ENCODE measurements around the gene MIAT.

The MIAT gene

DNA sequence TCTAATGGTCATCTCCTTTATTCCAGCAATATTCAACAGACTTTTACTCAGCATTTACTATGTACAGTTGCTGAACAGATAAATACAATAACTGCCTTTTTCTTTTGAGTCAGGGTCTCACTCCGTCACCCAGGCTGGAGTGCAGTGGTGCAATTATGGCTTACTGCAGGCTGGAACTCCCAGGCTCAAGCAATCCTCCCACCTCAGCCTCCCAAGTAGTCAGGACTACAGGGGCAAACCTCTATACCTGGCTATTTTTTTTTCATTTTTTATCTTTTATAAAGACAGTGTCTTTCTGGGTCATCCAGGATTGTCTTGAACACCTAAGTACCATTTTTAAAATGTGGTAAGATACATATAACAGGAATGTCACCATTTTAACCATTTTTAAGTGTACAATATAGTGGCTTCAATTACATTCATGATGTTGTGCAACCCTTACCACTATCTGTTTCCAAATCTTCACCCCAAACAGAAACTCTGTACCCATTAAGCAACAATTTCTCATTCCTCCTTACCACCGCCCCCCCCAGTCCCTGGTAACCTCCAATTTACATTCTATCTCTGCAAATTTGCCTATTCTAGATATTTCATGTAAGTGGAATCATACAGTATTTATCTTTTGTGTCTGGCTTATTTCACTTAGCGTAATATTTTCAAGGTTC is 67.8 kb downstream of the MIAT start:
- H3K4me3 ChIP-seq (ENCODE audit: low read depth, low read length), result no peak overlapping the region
- TF ChIP-seq, protein P1, sequence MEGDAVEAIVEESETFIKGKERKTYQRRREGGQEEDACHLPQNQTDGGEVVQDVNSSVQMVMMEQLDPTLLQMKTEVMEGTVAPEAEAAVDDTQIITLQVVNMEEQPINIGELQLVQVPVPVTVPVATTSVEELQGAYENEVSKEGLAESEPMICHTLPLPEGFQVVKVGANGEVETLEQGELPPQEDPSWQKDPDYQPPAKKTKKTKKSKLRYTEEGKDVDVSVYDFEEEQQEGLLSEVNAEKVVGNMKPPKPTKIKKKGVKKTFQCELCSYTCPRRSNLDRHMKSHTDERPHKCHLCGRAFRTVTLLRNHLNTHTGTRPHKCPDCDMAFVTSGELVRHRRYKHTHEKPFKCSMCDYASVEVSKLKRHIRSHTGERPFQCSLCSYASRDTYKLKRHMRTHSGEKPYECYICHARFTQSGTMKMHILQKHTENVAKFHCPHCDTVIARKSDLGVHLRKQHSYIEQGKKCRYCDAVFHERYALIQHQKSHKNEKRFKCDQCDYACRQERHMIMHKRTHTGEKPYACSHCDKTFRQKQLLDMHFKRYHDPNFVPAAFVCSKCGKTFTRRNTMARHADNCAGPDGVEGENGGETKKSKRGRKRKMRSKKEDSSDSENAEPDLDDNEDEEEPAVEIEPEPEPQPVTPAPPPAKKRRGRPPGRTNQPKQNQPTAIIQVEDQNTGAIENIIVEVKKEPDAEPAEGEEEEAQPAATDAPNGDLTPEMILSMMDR (IDR thresholded peaks at IDR 0.05; ENCODE audit: borderline replicate concordance, insufficient read depth, low read depth, low read length), result no peak

All from GM12875 (cell line).